HS-5 (cell line): ENCODE measurements around the gene TMEM169.
A peak's percentile ranks its signal among the peaks of the same experiment; 100 is the strongest.

ENCODE experiments used
- DNase-seq: peaks from one replicate; pipeline ENCODE4 v3.0.0-alpha.2; 2012; ENCODE audit warnings: low read depth

TMEM169 gene

GRCh38 chr2:216081487-216082116 is at the start of gene TMEM169, which contains the start of gene PECR:
Gene TMEM169 (plus strand): TSS chr2:216081919. CDS start chr2:216095964, 14,045 bp downstream.
Gene PECR (minus strand): TSS chr2:216081809. CDS start chr2:216081741, 68 bp downstream.
- no peak for DNase-seq

DNA sequence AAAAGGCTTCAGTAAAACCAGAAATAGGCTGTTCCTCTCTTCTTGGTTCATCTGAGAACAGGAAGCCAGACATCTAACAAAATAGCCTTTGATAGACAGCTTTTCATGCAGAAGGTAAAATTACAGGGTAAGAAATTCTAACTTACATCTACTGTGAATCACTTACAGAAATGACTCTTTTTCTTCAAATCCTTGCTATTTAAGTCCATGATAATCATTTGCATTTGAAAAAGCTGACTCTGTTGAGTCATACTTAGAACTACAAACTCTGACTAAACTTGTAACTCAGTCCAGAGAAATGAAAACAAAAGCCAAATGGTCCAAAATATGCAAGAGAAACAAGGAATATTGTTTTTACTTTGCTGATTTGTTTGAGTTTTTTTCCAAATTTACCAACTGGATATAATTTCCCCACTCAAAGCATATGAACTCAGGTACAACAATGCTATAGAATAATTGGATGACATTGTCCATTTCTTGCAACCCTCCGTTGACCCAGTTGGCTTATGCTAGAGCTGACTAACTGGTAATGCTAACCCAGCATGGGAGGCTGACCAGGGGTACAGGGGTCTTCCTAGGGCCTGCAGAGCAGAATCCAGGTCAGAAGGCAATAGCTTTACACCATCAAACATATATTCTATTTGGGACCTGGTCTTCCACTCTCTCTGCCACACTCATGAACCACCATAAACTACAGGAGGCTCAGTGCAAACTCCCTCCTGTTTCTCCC is 49.6 kb upstream of the TMEM169 start:
- peak; percentile 65 for DNase-seq

DNA sequence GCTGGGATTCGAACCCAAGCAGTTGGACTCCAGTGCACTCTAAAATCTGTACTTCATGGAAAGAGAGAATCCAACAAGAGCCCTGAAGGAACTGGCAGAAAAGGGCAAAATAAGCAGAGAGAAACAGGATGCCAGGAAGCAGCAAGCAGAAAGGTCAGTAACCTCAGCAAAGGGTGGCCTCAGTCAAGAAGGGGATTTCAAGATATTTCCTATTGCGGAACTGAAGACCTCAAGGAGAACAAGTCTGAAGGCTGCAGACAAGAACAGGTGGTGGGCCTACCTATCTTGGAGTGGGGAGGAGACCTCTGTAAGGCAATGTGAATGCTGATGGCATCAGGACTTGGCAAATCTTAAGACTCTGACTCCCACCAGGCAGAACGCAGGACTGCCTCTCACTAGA is 48.3 kb upstream of the TMEM169 start:
- no peak for DNase-seq

- no peak for DNase-seq
These were observed 47.7 kb upstream of the TMEM169 start for GRCh38 chr2:216034065-216034464.

GRCh38 chr2:216039918-216040317 is 41.8 kb upstream of the TMEM169 start:
- no peak for DNase-seq

GRCh38 chr2:216041438-216041837 is 40.3 kb upstream of the TMEM169 start:
- DNase-seq: no peak

- no peak for DNase-seq
These were observed 37.8 kb upstream of the TMEM169 start for GRCh38 chr2:216043949-216044348.

GRCh38 chr2:216044883-216045486 is 36.7 kb upstream of the TMEM169 start:
- no peak for DNase-seq

- no peak for DNase-seq
These were observed 34.3 kb upstream of the TMEM169 start for GRCh38 chr2:216047397-216047796.

DNA sequence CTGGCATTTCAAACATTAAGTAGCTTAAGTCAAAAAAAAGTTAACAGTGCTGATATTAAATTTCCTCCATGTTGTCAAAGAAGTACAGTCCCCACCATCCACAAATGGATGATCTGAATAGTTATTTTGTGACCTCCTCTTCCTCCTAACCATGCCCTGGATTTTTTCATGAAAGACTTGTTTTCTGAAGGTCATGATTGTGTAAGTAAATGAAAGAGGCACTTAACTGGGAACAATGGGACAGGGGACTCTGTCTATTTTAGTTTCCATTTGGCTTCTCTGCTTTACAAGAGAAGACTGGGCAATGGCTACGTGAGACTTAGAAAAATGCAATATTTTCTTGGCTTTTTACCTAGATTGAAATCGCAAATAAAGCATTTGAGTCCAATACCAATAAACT is 32.3 kb upstream of the TMEM169 start:
- no peak for DNase-seq

- DNase-seq: no peak
These were observed 30.4 kb upstream of the TMEM169 start for GRCh38 chr2:216051350-216051749.

DNA sequence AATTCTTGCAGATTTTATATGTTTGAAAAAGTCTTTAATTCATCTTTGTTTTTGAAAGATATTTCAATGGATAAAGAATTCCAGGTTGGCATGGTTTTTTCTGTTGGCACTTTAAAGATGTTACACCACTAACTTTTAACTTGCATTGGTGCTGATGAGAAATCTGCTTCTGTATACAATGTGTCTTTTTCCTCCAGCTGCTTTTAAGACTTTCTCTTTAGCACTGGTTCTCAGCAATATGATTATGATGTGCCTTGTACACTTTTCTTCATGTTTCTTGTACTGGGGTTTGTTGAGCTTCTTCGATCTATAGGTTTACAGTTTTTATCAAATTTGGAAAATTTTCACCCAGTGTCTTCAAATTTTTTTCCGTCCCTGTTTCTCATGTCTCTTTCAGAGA is 29.3 kb upstream of the TMEM169 start:
- no peak for DNase-seq

GRCh38 chr2:216055680-216056079 is 26.0 kb upstream of the TMEM169 start:
- no peak for DNase-seq

DNA sequence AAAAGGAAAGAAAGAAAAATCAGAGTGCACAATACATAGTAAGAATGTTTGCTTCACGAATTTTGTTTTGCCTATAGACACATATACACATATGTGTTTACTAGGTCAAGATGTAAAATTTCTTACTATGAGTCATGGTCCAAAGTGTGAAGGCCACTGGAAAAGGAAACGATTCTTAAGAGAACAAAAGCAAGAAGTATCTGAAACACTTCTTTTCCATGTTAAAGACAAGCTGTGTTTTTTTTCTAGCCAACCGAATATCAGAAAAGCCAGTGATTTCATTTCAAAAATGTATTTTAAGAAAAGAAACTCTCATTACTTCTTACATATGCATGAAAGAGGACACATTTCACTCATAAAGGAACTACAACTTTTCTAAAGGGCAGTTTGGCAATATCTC is 25.0 kb upstream of the TMEM169 start:
- no peak for DNase-seq

DNA sequence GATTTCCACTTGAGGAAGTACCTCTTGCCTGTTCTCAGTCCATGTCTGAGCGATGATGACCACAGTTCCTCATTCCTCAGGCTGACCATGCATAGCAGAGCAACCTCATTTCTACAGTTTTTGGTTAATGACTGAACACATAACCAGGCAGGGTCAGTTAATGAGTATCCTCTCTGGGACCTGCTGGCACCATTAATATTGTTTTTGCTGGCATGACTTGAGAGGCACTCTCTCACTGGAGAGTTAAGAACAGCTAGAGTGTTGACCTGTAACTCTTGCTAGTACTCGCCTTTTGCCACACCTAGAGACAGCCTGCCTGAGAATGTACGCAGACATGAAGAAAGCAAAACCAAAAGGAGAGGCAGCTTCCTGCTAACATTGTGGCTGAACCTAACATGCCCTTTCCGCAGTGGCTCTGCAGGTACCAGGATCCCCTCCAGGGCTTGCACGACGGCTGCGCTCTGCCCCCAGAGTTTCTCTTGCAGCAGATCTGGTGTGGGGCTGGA is 24.0 kb upstream of the TMEM169 start:
- no peak for DNase-seq

- no peak for DNase-seq
These were observed 22.4 kb upstream of the TMEM169 start for GRCh38 chr2:216059233-216059834.

GRCh38 chr2:216064014-216064630 is 17.6 kb upstream of the TMEM169 start:
- no peak for DNase-seq

GRCh38 chr2:216064665-216065064 is 17.1 kb upstream of the TMEM169 start:
- DNase-seq: no peak

DNA sequence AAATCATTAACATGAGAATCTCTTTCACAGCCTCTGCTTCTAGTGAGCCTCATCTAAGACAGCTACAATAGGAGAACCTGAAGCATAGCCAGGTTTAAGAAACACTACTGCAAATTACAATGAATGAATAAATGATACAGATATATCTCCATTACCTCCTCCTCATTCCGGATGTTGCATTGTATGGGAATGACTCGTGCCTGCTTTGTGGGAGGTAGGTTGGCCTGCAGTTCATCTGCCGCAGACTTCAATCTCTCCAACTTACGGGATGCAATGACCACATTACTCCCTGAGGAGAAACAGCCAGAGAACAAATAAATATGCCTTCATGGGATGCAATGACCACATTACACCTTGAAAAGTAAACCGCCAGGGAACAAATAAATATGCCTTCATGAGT is 15.5 kb upstream of the TMEM169 start:
- DNase-seq: peak; percentile 40

DNA sequence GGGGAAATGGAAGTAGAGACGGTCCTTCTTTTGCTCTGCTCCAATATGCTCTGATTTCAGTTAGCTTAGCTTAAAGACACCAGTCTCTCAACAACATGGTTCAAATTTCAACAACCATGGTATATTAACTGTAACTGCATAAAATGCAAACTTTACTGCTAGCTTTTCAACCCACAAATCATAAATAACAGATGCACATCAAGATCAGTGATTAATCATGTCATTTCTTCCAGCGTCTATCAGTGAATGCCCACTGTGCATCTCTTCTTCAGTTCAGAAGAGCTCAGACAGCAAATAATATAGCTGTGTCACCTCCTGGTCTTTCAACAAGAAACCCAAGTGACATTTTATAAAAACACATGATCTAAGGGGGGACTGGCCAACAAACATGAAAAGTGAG is 12.7 kb upstream of the TMEM169 start:
- no peak for DNase-seq

DNA sequence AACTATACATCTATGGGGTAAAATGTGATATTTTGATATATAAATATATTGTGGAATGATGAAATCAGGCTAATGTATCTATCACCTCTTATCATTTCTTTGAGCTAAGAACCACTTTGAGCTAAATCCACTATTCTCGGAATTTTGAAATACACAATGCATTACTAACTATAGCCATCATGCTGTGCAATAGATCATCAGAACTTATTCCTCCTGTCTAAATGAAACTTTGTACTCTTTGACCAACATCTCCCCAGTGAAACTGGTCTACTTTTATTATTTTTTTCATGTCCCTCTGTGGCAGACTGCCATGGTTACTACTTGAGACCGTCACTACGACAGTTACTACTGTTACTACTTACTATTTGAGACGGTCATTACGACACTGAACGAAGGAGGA is 11.5 kb upstream of the TMEM169 start:
- DNase-seq: no peak
